GM19025 (cell line): ENCODE measurements around the gene MYO18B.
"Not testable (repeated sequence)": the region's sequence is repeated elsewhere in the genome, so short reads cannot be mapped to it uniquely, and the experiment has no call there.

Experiments used
- ATAC-seq: cut with Tn5 transposase; IDR thresholded peaks from one replicate; pipeline ENCODE4 v1.9.1; 2021; ENCODE audit warnings: mild to moderate bottlenecking, low read depth, moderate library complexity; ENCODE audit not compliant: unreplicated experiment

MYO18B gene

GRCh38 chr22:25969286-25969685, 227.3 kb downstream of the MYO18B start:
- no peak for ATAC-seq

GRCh38 chr22:25969901-25970300, 227.9 kb downstream of the MYO18B start:
- no peak for ATAC-seq

- ATAC-seq: no peak
Observed at GRCh38 chr22:25970374-25970911, 228.5 kb downstream of the MYO18B start.

GRCh38 chr22:25970999-25971811, 229.2 kb downstream of the MYO18B start:
- ATAC-seq: no peak

- ATAC-seq: no peak
Observed at GRCh38 chr22:25972397-25972796, 230.4 kb downstream of the MYO18B start.

- ATAC-seq: no peak
Observed at GRCh38 chr22:25976356-25976755, 234.4 kb downstream of the MYO18B start.

GRCh38 chr22:25979968-25980367, 238.0 kb downstream of the MYO18B start:
- ATAC-seq: no peak

- ATAC-seq: not testable (repeated sequence)
Observed at GRCh38 chr22:25984911-25985310, 242.9 kb downstream of the MYO18B start.

- no peak for ATAC-seq
Observed at GRCh38 chr22:25987948-25988347, 246.0 kb downstream of the MYO18B start.

GRCh38 chr22:25990940-25991339, 249.0 kb downstream of the MYO18B start:
- ATAC-seq: no peak

GRCh38 chr22:25992331-25992730, 250.3 kb downstream of the MYO18B start:
- no peak for ATAC-seq

GRCh38 chr22:25996669-25997068, 254.7 kb downstream of the MYO18B start:
- ATAC-seq: no peak

GRCh38 chr22:25997886-25998775, 256.1 kb downstream of the MYO18B start:
- no peak for ATAC-seq

- no peak for ATAC-seq
Observed at GRCh38 chr22:26002456-26002855, 260.5 kb downstream of the MYO18B start.

- ATAC-seq: no peak
Observed at GRCh38 chr22:26004477-26004876, 262.5 kb downstream of the MYO18B start.

- no peak for ATAC-seq
Observed at GRCh38 chr22:26008587-26008986, 266.6 kb downstream of the MYO18B start.

GRCh38 chr22:26016916-26017315, 274.9 kb downstream of the MYO18B start:
- no peak for ATAC-seq

GRCh38 chr22:26017932-26018331, 275.9 kb downstream of the MYO18B start:
- no peak for ATAC-seq

GRCh38 chr22:26019596-26019995, 277.6 kb downstream of the MYO18B start:
- ATAC-seq: no peak

- ATAC-seq: no peak
Observed at GRCh38 chr22:26021516-26021915, 279.5 kb downstream of the MYO18B start.

- no peak for ATAC-seq
Observed at GRCh38 chr22:26023104-26023775, 281.3 kb downstream of the MYO18B start.
